Islet precursor cell (in vitro differentiated cells): ENCODE results near the gene RASSF7.

Experiments used
- DNase-seq: peaks from one replicate; pipeline ENCODE4 v3.0.0-alpha.2; 2018

Gene RASSF7

DNA sequence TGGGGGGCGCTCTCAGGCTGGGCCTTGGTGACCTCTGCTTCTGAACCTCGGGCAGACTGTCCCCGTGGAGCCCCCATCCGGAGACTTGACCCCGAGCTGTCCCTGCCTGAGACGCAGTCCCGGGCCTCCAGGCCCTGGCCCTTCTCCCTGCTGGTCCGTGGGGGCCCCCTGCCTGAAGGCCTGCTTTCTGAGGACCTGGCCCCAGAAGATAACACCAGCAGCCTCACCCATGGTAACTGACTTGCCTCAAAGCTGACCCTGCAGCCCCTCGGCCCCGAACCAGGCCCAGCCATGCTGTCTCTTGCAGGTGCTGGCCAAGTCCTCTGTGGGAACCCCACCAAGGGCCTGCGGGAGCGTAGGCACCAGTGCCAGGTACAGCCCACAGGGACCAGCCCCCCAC, 9.2 kb upstream of the RASSF7 start:
- no peak for DNase-seq

GRCh38 chr11:553083-553987, 7.4 kb upstream of the RASSF7 start:
- DNase-seq, result no peak

GRCh38 chr11:553988-554340, 6.8 kb upstream of the RASSF7 start:
- no peak for DNase-seq

GRCh38 chr11:554428-555226, 6.1 kb upstream of the RASSF7 start:
- DNase-seq, result peak; percentile 82

- no peak for DNase-seq
Measured at GRCh38 chr11:555227-555779, 5.5 kb upstream of the RASSF7 start.

- no peak for DNase-seq
Measured at GRCh38 chr11:555780-556661, 4.7 kb upstream of the RASSF7 start.

GRCh38 chr11:556662-557256, 4.0 kb upstream of the RASSF7 start:
- DNase-seq, result no peak

DNA sequence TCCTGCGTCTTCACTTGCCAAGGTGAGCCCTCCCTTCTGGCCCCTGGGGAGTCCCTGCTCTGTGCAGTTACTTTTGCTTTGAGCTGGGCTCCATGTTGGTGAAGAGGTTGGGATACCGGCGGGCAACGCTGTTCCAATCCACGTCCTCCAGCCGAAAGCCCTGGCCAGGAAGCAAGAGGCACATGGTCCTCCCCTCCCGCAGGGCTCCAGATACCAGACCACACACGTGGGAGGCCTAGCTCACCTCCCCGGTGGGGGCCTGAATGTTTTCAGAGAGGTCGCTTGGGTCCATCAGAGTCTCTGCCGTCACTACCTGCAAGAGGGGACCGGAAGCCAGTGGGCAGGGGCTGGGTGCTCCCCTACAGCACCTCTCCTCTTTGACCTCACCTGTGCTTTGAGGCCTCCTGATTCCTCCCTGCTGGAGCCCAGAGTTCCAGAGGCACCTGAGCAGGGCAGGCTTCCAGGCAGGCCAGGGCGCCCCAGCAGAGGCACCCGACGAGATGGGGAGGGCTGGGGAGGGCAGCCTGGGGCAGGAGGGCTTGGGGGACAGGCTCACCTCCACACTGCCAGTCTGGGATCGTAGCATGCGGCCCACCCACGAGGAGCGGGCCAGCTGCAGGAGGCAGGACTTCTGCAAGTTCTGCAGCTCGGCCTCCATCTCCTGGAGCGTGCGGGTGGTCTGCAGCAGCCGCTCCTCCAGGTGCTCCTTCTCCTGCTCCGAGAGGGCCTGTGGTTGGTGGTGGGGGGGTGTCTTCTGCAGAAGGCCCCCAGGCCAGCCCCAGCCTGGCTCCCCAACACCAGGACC, 3.2 kb upstream of the RASSF7 start:
- DNase-seq, result no peak

DNA sequence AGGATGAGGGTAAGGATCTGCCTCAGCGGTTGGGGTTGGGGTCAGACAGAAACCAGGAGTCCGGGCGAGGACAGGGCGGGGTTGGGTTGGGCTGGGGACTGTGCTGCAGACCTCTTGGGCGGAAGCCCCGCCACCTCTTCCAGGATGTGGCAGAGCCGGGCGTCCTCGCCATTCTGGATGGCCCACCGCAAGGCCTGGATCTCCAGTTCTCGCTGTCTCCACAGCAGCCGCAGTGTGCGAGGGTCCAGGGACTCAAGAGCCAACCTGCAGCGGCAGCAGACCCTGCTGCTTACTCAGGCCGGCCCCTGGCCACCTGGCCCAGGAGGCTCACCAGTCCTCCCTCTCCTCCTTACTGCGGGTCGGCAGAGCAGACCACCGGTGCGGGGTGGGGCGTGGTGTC, 2.3 kb upstream of the RASSF7 start:
- no peak for DNase-seq

DNA sequence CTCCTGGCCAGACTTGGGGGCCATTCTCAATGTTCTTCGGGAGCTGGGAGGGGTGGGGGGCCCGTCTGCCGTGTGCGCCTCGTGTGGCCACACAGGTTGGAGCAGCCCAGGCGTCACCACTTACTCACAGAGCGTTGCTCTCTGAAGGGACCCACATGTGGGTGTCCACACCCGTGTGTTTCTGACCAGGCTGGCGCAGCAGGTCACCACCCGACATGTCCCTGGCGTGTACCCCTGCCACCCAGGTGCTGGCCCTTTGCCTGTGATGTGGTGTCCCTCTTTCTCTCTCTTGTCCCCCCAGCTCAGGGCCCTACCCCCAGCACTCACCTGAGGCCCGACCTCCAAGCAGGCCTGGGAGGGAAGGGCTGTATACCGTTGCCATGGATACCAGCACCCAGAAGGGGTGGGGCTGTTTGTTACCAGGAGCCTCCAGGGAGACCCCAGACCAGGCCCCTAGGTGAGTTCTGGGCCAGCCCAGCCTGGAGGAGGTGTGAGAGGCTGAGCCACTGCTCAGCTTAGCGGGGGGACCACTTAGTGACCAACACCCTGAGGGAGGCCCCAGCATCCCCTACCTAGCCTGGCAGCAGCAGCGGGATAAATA, 1.6 kb upstream of the RASSF7 start:
- DNase-seq, result no peak

DNA sequence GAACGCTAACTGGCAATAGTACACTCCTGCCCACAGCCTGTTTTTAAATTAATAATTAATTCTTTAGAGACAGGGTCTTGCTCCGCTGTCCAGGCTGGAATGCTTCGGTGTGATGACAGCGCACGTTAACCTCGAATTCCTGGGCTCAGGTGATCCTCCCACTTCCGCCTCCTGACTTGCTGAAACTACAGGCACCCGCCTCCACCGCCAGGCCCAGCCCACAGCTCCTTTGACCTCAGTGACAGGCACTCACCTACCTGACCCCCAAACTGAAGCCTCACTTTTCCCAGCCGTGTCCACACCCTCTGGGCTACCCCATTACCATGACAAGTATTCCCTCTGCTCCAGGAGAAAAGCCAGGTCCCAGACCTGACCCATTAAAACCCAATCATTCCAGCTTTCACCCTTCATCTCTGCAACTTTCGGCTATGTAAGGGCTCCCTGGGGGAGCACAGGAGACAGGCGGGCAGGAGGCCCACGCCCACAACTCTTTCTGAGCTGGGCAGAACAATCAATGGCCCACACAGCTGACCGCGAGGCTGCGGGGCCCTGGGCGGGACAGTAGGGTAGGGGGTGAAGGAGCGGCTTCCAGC, 962 bp upstream of the RASSF7 start:
- peak; percentile 74 for DNase-seq

DNA sequence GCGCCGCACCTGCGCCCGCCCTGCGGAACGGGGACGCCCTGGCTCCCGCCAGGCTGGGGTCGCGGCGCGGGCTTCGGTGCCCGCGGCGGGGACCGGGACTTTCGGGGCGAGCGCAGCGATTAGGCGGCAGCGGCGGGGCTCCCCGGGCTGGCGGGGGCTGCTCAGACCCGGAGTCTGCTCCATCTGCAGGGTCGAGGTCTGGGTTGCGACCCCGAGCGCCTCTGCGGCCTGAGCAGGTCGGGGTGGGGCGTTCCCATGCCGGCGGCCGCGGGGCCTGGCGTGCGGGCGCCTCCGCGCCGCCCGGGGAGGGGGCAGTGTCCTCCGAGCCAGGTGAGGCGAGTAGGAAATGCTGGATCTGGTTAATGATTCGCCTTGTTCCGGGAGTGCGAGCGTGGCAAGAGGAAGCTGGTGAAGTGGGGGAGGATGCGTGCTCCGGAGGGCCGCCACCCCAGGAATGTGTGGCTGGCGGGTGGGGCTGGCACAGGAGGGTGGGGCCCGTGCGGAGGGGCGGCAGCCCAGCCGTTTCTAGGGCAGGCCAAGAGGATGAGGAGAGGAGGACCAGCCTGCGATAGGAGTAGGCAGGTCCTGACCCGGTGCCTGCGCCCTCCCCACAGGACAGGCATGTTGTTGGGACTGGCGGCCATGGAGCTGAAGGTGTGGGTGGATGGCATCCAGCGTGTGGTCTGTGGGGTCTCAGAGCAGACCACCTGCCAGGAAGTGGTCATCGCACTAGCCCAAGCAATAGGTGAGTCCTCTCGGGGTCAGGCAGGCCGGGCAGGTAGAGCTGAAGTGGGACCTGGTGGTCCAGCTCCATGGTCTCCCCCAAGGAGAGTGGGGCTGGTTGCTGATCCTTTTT, 606 bp downstream of the RASSF7 start:
- DNase-seq, result peak; percentile 59

DNA sequence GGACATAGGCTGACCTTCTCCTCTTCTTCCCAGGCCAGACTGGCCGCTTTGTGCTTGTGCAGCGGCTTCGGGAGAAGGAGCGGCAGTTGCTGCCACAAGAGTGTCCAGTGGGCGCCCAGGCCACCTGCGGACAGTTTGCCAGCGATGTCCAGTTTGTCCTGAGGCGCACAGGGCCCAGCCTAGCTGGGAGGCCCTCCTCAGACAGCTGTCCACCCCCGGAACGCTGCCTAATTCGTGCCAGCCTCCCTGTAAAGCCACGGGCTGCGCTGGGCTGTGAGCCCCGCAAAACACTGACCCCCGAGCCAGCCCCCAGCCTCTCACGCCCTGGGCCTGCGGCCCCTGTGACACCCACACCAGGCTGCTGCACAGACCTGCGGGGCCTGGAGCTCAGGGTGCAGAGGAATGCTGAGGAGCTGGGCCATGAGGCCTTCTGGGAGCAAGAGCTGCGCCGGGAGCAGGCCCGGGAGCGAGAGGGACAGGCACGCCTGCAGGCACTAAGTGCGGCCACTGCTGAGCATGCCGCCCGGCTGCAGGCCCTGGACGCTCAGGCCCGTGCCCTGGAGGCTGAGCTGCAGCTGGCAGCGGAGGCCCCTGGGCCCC, 1.4 kb downstream of the RASSF7 start:
- peak; percentile 56 for DNase-seq

- DNase-seq, result no peak
Measured at GRCh38 chr11:563066-563811, 2.5 kb downstream of the RASSF7 start.

GRCh38 chr11:563812-564578, 3.2 kb downstream of the RASSF7 start:
- DNase-seq, result peak; percentile 79

DNA sequence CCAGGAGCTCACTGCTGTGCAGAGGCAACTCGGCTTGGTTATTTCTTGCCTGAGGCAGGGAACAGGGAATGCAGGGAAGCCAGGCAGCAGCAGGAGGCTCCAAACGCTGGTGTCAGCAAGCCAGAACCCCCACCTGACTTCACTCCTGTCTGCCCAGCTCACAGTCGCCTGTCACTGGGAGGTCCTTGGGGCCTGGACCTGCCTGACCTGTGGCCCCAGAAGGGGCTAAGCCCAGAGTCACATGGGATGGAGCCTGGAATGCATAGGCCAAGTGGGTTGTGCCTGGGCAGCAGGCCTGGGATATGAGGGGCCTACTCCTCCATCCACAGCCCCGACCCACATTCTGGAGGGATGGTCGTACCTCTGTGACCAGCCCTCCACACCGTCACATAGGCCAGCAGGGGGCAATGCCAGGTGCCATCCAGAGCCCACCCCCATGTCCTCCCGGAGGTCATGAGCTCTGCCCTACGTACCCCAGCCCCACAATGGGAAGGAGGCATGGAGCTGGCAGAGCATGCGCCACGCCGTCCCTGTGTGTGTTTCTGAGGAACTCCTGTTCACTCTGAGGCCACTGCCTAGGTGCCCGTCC, 5.2 kb downstream of the RASSF7 start:
- peak; percentile 90 for DNase-seq

GRCh38 chr11:567011-567628, 6.3 kb downstream of the RASSF7 start:
- DNase-seq, result no peak
